Activated CD4-positive, CD25-positive, alpha-beta regulatory T cell treated with anti-CD3 and anti-CD28 coated beads, Interleukin-2, amount 50 U/mL, for 24 hours (primary cell): Measurements from ENCODE around the gene SLC6A19.
"Not testable (repeated sequence)": the region's sequence is repeated elsewhere in the genome, so short reads cannot be mapped to it uniquely, and the experiment has no call there.

ENCODE experiments used
- ATAC-seq, 2 donors: fragments of 150-1000 bp; cut with Tn5 transposase; one replicate each; pipeline ENCODE4 v1.10.0; 2021; ENCODE audit warnings: mild to moderate bottlenecking in 1 of 2, moderate library complexity in 1 of 2

The SLC6A19 gene

DNA sequence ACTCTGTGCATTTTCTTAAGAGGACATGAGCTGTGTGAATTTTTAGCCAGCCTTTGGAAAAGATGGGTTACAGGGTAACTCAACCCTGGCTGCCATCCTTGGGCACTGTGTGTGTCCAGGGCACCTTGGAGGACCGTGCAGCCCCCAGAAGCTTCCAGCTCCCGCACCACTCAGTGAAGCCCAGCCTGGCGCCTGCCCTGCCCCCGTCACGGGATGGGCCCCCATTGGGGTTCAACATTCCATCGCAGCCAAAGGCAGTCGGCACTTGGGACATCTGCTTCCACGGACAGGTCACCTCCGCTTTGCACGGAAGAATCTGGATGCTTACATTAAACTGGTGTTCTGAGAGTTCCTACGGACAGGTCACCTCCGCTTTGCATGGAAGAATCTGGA lies 21.9 kb downstream of the SLC6A19 start:
- ATAC-seq = no peak

DNA sequence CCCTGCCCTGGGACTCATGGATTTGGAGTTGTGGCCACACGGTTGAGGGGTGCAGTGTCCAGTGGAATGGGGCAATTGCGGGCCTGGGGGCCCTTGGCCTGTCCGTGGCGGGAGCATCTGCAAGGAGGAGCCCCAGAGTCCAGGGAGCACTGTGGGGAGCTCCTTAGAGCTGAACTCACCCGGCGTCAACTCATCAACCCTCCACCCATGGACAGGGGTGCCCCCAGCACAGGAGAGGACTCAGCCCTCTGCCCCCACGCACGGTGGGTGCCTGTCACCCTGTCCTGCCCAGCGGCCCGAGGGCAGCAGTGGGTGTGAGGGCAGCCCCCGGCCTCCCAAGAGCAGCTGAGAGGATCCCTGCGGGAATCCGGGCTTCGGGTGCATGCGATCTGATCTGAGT lies 23.2 kb downstream of the SLC6A19 start:
- no peak for ATAC-seq

DNA sequence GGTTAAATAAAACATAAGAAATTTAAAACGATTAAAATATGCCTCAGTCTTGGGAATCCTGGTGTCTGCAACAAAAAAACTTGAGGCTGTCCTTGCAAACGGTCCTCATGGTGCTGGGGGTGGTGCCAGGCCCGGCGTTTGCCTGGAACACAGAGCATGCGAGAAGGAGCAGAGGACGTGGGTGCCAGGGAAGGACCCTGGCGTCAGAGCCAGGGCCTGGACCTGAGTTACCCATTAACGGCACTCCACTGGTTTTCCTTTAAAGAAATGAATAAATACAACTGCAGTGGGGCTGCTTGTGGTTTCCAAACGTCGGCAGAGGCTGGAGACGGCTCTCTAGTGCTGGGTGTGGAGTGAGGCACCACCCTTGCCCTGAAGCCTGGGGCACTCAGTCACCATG lies 23.7 kb downstream of the SLC6A19 start, which contains the start of gene SLC6A18:
SLC6A18 (plus strand) TSS at position 301 of the 400 bp plus-strand sequence; CDS start at position 398, 97 bp downstream.
- no peak for ATAC-seq

DNA sequence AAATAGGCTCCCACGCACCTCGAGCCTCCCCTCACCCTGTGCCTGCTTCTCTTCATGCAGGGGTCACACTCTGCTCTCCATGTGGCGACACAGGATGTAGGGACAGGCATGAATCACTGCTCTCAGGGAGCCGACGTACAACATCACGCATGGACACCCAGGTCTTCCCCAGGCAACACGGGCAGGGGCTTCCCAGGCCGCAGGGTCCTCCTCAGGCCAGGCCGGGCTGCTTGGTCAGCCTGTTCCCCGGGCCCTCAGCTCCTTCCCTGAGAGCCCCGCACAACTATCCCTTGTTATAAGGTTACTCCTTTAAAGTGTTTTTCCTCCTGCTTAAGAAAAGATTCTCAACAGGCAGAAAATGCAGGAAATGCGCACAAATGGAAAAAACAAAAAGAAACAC lies 24.8 kb downstream of the SLC6A19 start:
- ATAC-seq = no peak

DNA sequence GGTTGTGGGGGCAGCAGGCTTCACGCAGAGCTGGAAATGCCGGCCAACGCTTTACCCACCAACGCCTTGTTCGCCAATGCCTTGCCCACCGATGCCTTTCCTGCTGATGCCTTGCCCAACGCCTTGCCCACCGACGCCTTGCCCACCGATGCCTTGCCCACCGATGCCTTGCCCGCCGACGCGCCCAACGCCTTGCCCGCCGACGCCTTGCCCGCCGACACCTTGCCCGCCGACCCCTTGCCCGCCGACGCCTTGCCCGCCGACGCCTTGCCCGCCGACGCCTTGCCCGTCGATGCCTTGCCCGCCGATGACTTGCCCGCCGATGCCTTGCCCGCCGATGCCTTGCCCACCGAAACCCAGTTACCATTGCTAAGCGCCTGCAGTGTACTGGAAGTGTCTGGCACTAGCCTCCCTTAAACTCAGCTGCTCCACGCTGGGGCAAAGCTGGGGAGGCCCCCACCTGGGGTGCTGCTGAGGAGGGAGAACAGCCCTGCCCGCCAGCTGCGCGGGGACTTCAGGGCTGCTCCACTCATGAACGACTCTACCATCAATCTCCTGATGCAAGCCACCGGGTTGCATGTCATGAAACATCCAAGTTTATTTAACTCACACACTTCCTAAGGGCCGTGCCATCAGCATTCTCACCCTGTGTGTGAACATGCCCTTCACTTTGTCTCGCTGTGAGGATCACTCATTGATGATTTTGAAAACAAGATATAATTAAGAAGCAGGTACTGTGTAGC lies 25.6 kb downstream of the SLC6A19 start:
- ATAC-seq = no peak

DNA sequence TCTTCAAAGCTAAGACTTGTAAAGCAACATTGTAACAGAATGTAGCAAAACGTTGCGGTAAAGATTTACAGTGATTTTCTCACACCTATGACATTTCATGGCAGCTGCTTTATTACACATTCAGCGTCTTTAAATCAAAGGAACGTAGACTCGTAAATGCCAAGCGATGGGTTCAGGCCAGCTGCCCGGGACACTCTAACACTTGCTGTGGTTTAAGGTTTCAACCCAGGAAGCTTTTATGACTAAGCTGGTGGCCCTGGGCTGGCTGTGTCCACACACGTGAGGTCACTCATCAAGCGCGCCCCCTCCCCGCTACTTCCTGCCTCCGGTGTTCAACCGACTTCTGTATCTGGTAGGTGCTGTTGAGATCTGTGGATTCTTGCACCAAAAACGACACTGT lies 26.3 kb downstream of the SLC6A19 start:
- ATAC-seq = no peak

DNA sequence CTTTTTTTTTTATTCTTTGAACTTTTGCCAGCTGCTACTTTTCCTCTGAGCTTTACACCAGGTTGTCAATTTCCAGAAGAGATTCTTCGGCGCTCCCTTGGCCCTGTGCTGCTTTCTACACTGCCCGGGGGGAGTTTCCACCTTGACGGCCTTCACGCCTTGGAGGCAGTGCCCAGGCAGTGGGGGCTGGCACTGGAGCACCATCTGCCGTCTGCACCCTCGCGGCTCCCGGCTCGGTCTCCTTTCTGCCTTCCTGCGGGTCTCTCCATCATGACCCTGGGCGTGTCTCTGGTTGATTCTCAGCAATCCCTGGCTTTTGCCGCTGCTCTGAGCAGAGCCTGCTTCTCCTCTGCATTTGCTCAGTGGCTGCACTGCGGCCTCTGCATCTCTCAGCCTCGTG lies 26.7 kb downstream of the SLC6A19 start:
- no peak for ATAC-seq

DNA sequence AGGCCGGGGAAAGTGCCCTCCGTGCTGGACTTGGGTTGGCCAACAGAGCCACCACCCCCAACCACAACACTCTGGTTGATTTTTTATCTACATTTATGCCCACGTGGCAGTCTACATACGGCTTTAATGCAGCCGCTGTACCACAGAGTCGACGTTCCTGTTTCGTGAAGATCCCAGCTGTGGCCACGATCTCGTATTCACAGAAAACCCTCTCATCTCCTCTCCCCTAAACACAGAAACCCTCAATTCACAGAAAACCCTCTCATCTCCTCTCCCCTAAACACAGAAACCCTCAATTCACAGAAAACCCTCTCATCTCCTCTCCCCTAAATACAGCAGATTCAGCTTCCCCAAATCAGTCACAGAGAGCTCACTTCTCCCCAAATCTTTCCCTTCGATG lies 27.6 kb downstream of the SLC6A19 start:
- not testable (repeated sequence) for ATAC-seq

DNA sequence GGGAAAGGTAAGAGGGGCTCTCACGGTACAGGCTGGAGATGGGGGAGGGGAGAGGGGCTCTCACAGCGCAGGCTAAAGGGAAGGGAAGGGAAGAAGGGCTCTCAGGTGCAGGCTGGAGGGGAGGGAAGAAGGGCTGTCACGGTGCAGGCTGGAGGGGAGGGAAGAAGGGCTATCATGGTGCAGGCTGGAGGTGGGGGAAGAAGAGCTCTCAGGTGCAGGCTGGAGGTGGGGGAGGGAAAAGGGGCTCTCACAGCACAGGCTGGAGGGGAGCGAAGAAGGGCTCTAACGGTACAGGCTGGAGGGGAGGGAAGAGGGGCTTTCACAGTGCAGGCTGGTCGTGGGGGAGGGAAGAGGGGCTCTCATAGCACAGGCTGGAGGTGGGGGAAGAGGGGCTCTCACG lies 28.4 kb downstream of the SLC6A19 start:
- ATAC-seq = no peak

DNA sequence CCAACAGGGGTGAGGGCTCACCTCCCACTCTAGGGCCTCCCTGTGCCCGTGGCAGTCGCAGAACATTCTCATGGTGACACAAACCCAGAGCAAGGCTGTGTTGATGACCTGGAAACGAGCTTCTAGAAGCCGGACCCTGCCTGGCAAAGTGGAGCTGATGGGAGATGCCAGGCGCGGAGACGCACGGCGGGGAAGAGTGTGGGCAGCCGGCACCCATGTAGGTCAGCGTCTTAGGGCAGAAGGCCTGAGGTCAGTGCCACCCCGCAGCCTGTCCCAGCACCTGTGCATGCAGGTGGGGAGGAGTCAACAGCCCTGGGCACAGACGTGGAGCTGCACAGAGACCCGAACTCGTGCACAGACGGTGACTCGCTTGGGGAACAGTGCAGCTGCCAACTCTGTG lies 29.2 kb downstream of the SLC6A19 start:
- no peak for ATAC-seq

DNA sequence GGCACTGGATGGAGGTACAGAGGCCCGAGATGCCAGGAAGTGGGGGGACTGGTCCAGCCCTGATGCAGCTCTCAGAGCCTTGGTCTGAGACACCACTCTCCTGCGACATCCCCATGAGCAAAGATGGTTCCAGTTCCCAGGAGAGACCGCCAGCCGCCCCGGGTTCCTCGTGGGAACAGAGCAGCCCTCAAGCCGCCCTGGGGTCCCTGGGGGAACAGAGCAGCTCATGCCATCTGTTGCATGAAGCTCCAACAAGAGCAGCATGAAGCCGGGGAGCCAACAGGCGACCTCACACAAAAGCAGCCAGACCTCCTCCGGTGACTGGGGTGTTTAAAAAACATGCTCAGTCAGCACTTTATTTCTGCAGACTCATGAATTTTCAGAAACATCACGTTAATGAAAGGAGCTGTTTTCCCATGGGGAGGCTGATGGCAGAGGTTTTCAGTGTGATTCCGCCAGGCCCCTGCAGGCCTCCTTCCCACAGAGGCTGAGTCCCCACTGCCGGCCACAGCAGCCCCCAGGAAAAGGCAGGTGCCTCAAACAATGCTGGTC lies 30.0 kb downstream of the SLC6A19 start:
- no peak for ATAC-seq

DNA sequence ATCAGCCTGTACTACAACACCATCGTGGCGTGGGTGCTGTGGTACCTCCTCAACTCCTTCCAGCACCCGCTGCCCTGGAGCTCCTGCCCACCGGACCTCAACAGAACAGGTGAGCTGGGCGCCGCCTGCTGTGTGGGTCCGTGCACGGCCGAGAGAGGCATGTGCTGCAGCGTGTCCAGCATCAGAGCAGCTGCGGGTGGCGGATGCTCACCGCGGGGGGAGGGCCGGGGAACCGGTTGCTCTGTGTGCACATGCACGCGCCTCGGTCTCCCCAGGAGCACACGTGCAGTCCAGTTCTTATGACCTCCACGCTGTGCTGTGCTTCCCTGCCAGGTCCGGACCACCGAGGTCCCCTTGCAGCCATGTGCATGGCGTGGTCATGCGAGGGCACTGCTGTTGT lies 31.4 kb downstream of the SLC6A19 start:
- ATAC-seq = no peak

DNA sequence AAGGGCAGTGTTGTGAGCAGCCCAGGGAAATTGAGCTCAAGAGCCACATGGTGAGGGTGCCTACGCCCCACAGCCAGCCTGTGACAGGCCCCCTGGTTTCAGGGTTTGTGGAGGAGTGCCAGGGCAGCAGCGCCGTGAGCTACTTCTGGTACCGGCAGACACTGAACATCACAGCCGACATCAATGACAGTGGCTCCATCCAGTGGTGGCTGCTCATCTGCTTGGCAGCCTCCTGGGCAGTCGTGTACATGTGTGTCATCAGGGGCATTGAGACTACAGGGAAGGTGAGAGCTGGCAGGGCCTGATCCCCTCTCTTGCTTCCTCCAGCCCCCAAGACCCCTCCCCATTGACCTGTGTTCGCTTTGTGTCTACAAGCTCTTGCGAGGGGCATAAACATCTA lies 34.0 kb downstream of the SLC6A19 start:
- no peak for ATAC-seq

DNA sequence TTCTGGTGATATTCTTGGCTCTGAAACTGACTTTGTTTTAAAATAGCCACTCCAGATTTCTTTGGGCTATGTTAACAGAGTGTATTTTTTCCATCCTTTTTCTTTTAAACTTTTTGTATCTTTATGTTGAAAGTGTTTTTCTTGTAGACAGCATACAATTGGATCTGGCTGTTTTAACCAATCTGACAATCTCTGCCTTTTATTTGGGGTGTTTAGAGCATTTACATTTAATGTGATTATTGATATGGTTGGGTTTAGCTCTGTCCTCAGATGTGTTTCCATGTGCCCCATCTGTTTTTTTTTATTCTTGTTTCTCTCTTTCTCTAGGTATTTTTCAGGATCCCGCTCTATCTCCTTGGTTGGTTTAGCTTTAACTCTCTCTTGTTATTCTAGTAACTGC lies 34.4 kb downstream of the SLC6A19 start:
- no peak for ATAC-seq

DNA sequence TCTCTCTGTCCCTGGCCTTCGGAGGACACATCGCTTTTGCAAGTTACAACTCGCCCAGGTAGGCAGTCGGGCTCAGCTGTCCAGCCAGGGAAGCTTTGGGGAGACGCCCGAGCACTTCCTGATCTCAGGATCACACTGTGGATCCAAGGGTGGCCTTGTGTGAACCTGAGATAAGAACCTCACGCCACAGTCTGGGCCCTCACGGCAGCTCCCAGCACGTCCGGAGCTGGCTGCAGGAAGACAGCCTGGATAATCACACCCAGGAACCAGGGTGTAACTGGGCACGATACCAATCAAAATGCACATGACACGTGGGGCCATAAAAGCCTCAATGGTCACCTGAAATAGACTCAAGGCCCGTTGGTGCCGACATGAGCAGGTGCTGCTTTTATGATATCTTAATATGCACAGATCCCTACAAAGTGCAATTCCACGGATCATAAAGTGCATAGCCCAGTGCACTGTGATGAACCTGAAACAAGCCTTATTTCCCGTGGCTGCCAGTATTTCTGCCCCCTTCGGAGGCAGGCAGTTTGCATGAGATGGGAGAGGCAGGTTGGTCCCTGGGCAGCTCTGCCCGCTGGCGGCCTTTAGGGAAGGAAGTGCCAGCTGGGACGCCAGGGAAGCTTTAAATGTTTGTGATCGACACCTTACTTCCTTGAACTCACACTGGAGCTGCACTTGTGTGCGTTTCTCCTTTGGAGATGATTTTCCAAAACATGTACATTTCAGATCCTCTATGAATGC lies 38.3 kb downstream of the SLC6A19 start:
- ATAC-seq = no peak

DNA sequence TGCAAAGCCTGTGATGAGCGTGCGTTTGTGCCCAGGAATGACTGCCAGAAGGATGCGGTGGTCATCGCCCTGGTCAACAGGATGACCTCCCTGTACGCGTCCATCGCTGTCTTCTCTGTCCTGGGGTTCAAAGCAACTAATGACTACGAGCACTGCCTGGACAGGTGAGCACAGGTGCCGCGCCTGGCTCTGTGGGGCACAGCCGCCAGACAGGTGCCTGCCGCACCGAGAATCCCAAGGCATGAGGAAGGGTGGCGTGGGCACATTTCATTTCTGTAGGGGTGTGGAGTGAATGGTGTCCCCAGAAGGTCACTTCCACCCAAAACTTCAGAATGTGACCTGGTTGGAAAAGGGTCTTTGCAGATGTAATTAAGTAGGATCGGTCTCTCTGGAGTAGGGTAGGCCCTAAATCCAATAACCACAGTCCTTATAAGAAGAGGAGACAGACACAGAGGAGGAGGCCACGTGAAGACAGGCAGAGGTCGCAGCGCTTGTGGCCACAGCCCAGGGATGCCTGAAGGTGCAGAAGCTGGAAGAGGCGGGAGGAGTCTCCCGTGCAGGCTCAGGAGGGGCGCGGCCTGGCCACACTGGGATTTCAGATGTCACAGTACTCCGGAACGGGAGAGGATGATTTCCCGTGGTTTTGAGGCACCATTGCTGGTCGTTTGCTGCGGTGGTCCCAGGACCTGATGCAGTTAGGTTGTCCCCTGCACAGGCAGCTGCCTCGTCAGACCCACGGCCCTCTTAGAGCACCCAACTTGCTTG lies 39.3 kb downstream of the SLC6A19 start:
- no peak for ATAC-seq

DNA sequence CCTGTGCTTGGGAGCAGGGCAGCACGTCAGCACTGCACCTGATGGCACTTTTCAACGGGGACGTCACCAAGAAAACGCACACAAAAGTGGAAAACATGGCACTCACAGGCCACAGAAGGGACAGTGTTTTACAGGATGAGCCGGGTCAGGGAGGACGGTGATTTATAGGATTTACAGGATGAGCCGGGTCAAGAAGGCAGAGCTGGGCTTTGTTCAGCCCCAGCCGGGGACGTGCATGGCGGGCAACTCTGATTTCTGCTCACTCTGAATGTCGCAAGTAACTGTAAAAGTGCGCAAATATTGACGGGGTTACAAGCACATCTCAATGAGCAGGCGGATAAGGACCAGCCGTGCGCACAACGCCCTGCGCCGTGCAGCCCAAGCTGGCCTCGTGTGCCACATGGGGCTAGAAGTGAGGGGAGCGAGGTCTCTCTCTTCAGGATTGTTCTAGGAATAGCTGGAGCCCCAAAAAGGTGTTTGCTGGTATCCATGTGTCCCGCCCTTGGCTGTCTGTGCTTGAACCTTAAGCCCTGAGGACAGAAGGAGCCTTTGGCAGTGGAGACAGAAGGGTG lies 40.2 kb downstream of the SLC6A19 start:
- ATAC-seq = no peak

DNA sequence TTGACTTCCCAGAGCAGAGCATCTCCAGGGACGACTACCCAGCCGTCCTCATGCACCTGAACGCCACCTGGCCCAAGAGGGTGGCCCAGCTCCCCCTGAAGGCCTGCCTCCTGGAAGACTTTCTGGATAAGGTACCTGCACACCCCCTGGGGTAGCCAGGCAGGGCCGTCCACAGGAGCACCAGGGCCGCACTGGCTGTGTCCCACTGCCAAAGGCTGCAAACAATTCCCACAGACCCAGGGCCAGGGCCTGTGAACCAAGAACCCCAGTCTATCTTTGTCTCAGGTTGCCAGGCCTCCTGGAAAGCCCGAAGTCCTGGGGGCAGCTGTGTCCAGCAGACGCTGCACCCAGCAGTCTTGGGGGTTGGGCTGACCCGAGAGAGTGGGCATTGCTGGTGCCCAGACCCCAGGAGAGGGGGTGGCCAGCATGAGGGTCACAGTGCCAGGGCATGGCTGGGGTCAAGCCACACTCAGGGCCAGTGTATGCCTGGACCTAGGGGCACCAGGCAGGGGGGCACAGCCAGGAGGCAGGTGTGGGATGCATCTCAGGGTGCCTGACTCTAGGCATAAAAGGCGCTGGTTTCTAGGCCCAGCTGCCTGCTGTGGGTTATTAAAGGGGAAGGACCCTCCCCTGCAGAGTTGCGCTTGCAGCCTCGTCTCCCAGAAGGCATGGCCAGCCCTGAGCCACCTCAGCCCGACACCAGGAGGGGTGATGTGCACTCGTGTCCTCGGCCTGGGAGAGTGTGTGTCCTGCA lies 41.5 kb downstream of the SLC6A19 start:
- ATAC-seq = peak in 1 of 2 donors; percentile 12

DNA sequence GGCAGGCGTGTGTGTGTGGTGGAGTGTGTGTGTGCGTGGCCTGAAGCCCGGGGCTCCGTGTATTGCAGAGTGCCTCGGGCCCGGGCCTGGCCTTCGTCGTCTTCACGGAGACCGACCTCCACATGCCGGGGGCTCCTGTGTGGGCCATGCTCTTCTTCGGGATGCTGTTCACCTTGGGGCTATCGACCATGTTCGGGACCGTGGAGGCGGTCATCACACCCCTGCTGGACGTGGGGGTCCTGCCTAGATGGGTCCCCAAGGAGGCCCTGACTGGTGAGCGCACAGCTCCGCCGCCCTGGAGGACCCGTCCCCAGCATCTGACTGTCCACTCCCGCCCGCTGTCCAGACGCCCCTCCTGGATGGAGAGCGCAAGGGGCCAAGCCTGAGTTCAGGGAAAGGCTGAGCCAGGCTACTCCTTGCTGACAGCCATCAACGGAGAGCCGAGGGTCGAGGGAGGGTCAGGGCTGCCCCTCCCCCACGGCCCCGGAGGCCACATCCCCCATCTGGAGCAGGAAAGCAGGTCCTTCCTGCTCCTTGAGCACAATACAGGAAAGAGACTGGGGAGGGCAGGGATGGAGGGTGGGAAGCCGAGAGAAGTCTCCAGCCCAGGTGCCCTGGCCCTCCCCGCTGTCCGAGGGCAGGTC lies 42.2 kb downstream of the SLC6A19 start:
- ATAC-seq = no peak

DNA sequence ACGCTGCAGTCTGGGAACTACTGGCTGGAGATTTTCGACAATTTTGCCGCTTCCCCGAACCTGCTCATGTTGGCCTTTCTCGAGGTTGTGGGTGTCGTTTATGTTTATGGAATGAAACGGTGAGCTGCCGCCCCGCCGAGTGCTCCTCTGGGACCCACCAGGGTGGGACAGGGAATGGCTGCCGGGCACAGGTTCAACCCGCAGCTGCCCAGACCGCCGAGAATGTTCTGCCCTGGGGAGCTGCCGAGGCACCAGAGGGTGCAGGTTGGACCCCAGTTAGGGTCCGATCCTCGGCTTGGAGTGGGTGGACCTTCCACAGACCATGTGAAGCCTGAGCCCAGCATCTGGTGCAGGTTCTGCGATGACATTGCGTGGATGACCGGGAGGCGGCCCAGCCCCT lies 42.9 kb downstream of the SLC6A19 start:
- no peak for ATAC-seq

DNA sequence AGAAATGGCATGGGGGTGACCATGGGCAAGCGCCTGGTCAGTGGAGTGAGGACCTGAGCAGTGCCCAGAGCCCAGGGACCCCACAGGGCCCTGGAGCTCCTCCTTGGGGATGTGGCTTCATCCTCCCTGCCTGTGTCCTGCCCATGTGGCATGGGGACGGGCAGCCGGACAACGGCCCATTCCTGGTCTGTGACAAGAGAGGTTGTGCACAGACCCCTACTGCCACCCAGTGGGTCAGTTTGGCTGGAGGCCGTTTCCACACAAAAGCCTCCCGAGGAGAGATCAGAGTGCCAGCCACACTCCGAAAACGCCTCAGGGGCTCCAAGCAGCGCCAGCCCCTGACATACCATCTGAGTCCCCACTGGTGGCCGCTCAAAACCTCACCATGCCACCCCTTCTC lies 43.6 kb downstream of the SLC6A19 start:
- ATAC-seq = no peak
